SK-N-SH (cell line): ENCODE data around the gene FRMD3. TPM values are rescaled to one million over a fixed set of nuclear protein-coding genes. Genes with fewer than 3 reads are reported as not detected.

Experiments used
- CTCF ChIA-PET: fragments of 300-600, 350-600 bp; formaldehyde crosslinking; extraction: SDS; loops from one replicate; lab custom pipeline; 2021; lab: Yijun Ruan, JAX
- POLR2A ChIA-PET: fragments of 350-600 bp; sonication (Branson Sonifier 250); formaldehyde crosslinking; extraction: SDS; loops from one replicate; lab custom pipeline; 2020; ENCODE audit warnings: antibody characterized with exemption, inconsistent platforms; lab: Yijun Ruan, JAX
- DNase-seq: peaks from one replicate; pipeline ENCODE4 v3.0.0; 2012
- H2AFZ ChIP-seq: fragments of 200-600 bp; sonication (generic); 2 replicates; pipeline ENCODE4 v1.8.1; 2016; ENCODE audit warnings: antibody characterized with exemption, mild to moderate bottlenecking, low read depth
- H3F3A ChIP-seq: fragments of 200-600 bp; sonication (generic); replicated peaks from 2 replicates; pipeline ENCODE3; 2016; ENCODE audit warnings: antibody characterized with exemption, mild to moderate bottlenecking; ENCODE audit not compliant: insufficient read depth
- H3K27ac ChIP-seq, 2 experiments: fragments of 200-500 bp in 1 of 2; fragments of 200-600 bp in 1 of 2; sonication (Bioruptor generic) in 1 of 2; sonication (generic), shearing (Covaris generic) in 1 of 2; 2 replicates each; pipeline versions ENCODE4 v1.5.1 to v1.6.1; 2014 to 2016; ENCODE audit warnings: low read depth in 2 of 2, inconsistent platforms in 1 of 2, low read length in 1 of 2, mild to moderate bottlenecking in 1 of 2, mixed read lengths in 1 of 2
- H3K27me3 ChIP-seq: fragments of 200-600 bp; sonication (generic), shearing (Covaris generic); 2 replicates; pipeline ENCODE4 v1.6.1; 2016; ENCODE audit warnings: mixed run types; ENCODE audit not compliant: insufficient read depth
- H3K36me3 ChIP-seq, 2 experiments: fragments of 200-500 bp in 1 of 2; fragments of 200-600 bp in 1 of 2; sonication (Bioruptor generic) in 1 of 2; sonication (generic) in 1 of 2; replicated peaks in 1 of 2; 2 replicates each; pipeline versions ENCODE3 to v1.5.1; 2014 to 2016; ENCODE audit warnings: low read length in 1 of 2, mild to moderate bottlenecking in 1 of 2; ENCODE audit not compliant: insufficient read depth in 2 of 2, control insufficient read depth in 1 of 2
- H3K4me1 ChIP-seq, 2 experiments: fragments of 200-500 bp in 1 of 2; fragments of 200-600 bp in 1 of 2; sonication (Bioruptor generic) in 1 of 2; sonication (generic), shearing (Covaris generic) in 1 of 2; 2 replicates each; pipeline versions ENCODE4 v1.5.1 to v1.6.1; 2014 to 2016; ENCODE audit warnings: low read depth in 1 of 2, low read length in 1 of 2, mixed run types in 1 of 2; ENCODE audit not compliant: insufficient read depth in 2 of 2, control insufficient read depth in 1 of 2
- H3K4me2 ChIP-seq: fragments of 200-600 bp; sonication (generic), shearing (Covaris generic); 2 replicates; pipeline ENCODE4 v1.6.1; 2017; ENCODE audit warnings: mixed run types
- H3K4me3 ChIP-seq, 2 experiments: fragments of 200-500 bp in 1 of 2; fragments of 200-600 bp in 1 of 2; sonication (Bioruptor generic) in 1 of 2; sonication (generic), shearing (Covaris generic) in 1 of 2; 2 replicates each; pipeline versions ENCODE4 v1.5.1 to v1.8.1; 2014 to 2016; ENCODE audit warnings: low read depth in 2 of 2, inconsistent platforms in 1 of 2, low read length in 1 of 2, mild to moderate bottlenecking in 1 of 2, mixed read lengths in 1 of 2, moderate library complexity in 1 of 2
- H3K79me2 ChIP-seq: fragments of 200-600 bp; sonication (generic); 2 replicates; pipeline ENCODE4 v1.8.1; 2017; ENCODE audit warnings: mild to moderate bottlenecking; ENCODE audit not compliant: insufficient read depth
- H3K9ac ChIP-seq: fragments of 200-600 bp; sonication (generic); 2 replicates; pipeline ENCODE4 v1.6.1; 2017; ENCODE audit warnings: mixed run types
- H3K9me2 ChIP-seq: fragments of 200-600 bp; sonication (generic); 2 replicates; pipeline ENCODE4 v1.6.1; 2017; ENCODE audit warnings: mixed run types
- H3K9me3 ChIP-seq: fragments of 200-600 bp; sonication (generic); 2 replicates; pipeline ENCODE4 v1.6.1; 2017; ENCODE audit warnings: mixed run types, mild to moderate bottlenecking, moderate library complexity
- H4K20me1 ChIP-seq: fragments of 200-600 bp; sonication (generic); 2 replicates; pipeline ENCODE4 v1.6.1; 2017; ENCODE audit warnings: mild to moderate bottlenecking, mixed run types; ENCODE audit not compliant: insufficient read depth
- GABPA ChIP-seq: IDR thresholded peaks from 2 replicates; pipeline ENCODE4 v1.4.0; 2012; ENCODE audit warnings: low read depth, mild to moderate bottlenecking
- GATA2 ChIP-seq: sonication (generic); formaldehyde crosslinking; IDR thresholded peaks from 2 replicates; pipeline ENCODE4 v1.5.0; 2020; ENCODE audit warnings: mild to moderate bottlenecking, missing genetic modification reagents
- JUND ChIP-seq: IDR thresholded peaks from 2 replicates; pipeline ENCODE4 v1.4.0; 2012
- NFIC ChIP-seq: IDR thresholded peaks from 2 replicates; pipeline ENCODE4 v1.4.0; 2012; ENCODE audit warnings: borderline replicate concordance
- RAD21 ChIP-seq: IDR thresholded peaks from 2 replicates; pipeline ENCODE4 v1.6.1; 2012; ENCODE audit warnings: mild to moderate bottlenecking, low read length
- RCOR1 ChIP-seq: fragments of 150-350 bp; IDR thresholded peaks from 2 replicates; pipeline ENCODE4 v1.6.1; 2017; ENCODE audit warnings: antibody characterized with exemption, low read length
- RXRA ChIP-seq: IDR thresholded peaks from 2 replicates; pipeline ENCODE4 v1.4.0; 2012; ENCODE audit warnings: low read depth, mild to moderate bottlenecking, borderline replicate concordance
- WGBS: methylation state at CpG from one replicate; pipeline ENCODE4 v1.1.6; 2017; ENCODE audit warnings: low lambda C conversion rate; 5-methylcytosine and 5-hydroxymethylcytosine counted together
- polyA plus RNA-seq, 3 experiments: library from polyadenylated mRNA; depleted of rRNA; stranded (reverse); fragments of >200 nt; gene quantifications; 2 replicates each; pipeline ENCODE4 v1.2.3, GENCODE V29; 2012
- TF ChIP-seq, protein P1 (sequence below): IDR thresholded peaks from 2 replicates; pipeline ENCODE4 v1.6.1; 2012; ENCODE audit warnings: mild to moderate bottlenecking, low read depth, low read length, moderate library complexity
- TF ChIP-seq, protein P2 (sequence below): fragments of 150-350 bp; IDR thresholded peaks from 2 replicates; pipeline ENCODE4 v1.6.1; 2017; ENCODE audit warnings: antibody characterized with exemption, low read length, low read depth, borderline replicate concordance

FRMD3 gene
- polyA plus RNA-seq, 1 of the 3 experiments (the other 2 are of a cell fraction): 0.89 TPM

DNA sequence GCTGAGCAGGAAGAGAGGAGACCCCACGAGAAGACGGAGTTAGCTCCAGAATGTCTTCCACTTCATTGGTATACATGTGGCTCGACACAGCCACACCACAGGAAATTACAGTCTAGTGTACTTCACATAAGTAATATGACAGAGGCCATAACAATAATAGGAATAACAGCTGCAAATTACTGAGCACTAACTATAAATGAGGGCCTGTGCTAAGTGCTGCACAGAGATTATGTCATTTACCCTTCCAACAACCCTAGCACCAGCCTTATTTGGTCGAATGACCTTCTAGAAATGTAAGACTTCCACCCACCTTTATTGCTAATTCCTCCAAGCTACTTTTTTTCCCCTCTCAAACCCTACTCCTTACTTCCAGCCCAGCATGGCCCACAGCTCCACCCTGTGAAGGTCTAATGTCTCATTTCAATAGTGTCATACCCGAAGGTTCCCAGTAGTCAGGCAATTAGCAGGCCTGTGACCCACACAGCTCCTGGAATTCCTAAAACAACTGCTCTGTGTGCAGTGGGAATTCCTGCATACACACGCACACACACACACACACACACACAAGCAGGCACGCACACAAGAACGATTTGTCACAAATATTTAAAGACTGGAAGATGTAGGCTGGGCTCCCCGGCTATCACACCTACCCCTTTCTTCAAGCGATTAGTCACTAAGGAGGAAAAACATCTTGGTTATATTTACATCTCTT, 134.5 kb downstream of the FRMD3 start (continued):
- TF ChIP-seq, protein P1, sequence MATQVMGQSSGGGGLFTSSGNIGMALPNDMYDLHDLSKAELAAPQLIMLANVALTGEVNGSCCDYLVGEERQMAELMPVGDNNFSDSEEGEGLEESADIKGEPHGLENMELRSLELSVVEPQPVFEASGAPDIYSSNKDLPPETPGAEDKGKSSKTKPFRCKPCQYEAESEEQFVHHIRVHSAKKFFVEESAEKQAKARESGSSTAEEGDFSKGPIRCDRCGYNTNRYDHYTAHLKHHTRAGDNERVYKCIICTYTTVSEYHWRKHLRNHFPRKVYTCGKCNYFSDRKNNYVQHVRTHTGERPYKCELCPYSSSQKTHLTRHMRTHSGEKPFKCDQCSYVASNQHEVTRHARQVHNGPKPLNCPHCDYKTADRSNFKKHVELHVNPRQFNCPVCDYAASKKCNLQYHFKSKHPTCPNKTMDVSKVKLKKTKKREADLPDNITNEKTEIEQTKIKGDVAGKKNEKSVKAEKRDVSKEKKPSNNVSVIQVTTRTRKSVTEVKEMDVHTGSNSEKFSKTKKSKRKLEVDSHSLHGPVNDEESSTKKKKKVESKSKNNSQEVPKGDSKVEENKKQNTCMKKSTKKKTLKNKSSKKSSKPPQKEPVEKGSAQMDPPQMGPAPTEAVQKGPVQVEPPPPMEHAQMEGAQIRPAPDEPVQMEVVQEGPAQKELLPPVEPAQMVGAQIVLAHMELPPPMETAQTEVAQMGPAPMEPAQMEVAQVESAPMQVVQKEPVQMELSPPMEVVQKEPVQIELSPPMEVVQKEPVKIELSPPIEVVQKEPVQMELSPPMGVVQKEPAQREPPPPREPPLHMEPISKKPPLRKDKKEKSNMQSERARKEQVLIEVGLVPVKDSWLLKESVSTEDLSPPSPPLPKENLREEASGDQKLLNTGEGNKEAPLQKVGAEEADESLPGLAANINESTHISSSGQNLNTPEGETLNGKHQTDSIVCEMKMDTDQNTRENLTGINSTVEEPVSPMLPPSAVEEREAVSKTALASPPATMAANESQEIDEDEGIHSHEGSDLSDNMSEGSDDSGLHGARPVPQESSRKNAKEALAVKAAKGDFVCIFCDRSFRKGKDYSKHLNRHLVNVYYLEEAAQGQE: no peak
- TF ChIP-seq RAD21: no peak
- no peak for TF ChIP-seq GABPA
- TF ChIP-seq GATA2: no peak
- no peak for TF ChIP-seq JUND
- TF ChIP-seq NFIC: no peak
- TF ChIP-seq RXRA: no peak

GRCh38 chr9:83401328-83401900, 136.8 kb downstream of the FRMD3 start:
- Histone ChIP-seq H3K79me2 (peaks cover 23% of the 10 kb centered on the region; the same call in 1 of the 2 replicates), H3K4me2 (no peak overlapping the region)
- DNase-seq: no peak

DNA sequence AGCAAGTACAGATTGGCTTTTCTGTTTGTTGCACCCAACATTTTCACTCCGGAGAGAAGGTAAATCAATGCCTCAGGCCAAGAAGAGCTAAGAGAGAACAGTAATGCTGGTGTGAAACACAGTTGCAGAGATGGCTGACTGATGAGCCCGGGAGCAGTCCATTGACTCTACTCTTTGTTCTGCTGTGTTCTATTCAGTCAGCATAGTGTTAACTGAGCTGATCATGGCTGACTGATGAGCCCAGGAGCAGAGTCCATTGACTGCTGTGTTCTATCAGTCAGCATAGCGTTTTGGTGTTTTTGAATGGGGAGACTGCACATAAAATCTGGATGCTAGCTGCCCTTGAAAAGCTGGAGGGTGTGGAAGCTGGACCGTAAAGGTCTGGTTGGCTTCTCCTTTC, 141.4 kb downstream of the FRMD3 start:
- TF ChIP-seq GATA2: no peak
- TF ChIP-seq, protein P2, sequence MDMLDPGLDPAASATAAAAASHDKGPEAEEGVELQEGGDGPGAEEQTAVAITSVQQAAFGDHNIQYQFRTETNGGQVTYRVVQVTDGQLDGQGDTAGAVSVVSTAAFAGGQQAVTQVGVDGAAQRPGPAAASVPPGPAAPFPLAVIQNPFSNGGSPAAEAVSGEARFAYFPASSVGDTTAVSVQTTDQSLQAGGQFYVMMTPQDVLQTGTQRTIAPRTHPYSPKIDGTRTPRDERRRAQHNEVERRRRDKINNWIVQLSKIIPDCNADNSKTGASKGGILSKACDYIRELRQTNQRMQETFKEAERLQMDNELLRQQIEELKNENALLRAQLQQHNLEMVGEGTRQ: no peak
- Histone ChIP-seq H3K36me3 (no peaks in the 10 kb centered on the region), H3F3A (peaks cover 5% of the 10 kb centered on the region), H3K79me2 (peaks cover 12% of the 10 kb centered on the region; the same call in 1 of the 2 replicates), H3K9me3 (no peaks in the 10 kb centered on the region), H3K27me3 (no peaks in the 10 kb centered on the region), H3K4me3 (no peak overlapping the region), H3K9ac (no peak overlapping the region), H3K4me1 (peaks cover 0 to 7% of the 10 kb centered on the region in 2 experiments; a peak in 1 of 4 replicates), H3K9me2 (no peaks in the 10 kb centered on the region), H3K4me2 (no peak overlapping the region), H3K27ac (no peak overlapping the region), H2AFZ (no peak overlapping the region), H4K20me1 (no peaks in the 10 kb centered on the region)
- CTCF ChIA-PET: interaction anchor here (1.5 to 1.6 kb wide), 2 partner anchors 12 to 246 kb away, joined by 3 to 4 read pairs; no protein-coding TSS in a partner anchor
- DNase-seq: no peak
- WGBS: 77% methylated on average over 4 of the region's 4 CpGs
- POLR2A ChIA-PET: no interaction called here

More at GRCh38 chr9:83401328-83401900, 136.8 kb downstream of the FRMD3 start:
- POLR2A ChIA-PET: no interaction called here
- H3K27ac ChIP-seq: no peak overlapping the region
- H3K9me2 ChIP-seq: no peaks in the 10 kb centered on the region
- H3K9me3 ChIP-seq: no peaks in the 10 kb centered on the region
- H2AFZ ChIP-seq: no peak overlapping the region
- CTCF ChIA-PET: interaction anchor here (1.4 to 1.9 kb wide), 3 partner anchors 11 to 195 kb away, joined by 3 to 6 read pairs (median 4); no protein-coding TSS in a partner anchor
- H3K36me3 ChIP-seq: no peaks in the 10 kb centered on the region
- no peaks in the 10 kb centered on the region for H4K20me1 ChIP-seq
- H3K27me3 ChIP-seq: no peaks in the 10 kb centered on the region
- no peak overlapping the region for H3K9ac ChIP-seq
- WGBS: 88% methylated on average over 2 of the region's 2 CpGs
- H3K4me1 ChIP-seq: peaks cover 0 to 9% of the 10 kb centered on the region in 2 experiments; a peak in 1 of 4 replicates
- no peak overlapping the region for H3K4me3 ChIP-seq
- peaks cover 5% of the 10 kb centered on the region for H3F3A ChIP-seq
- TF ChIP-seq RCOR1: no peak
- no peak for TF ChIP-seq RAD21
- no peak for TF ChIP-seq JUND
- TF ChIP-seq, all 33 proteins: peak for 0
